Activated CD4-positive, alpha-beta T cell treated with anti-CD3 and anti-CD28 coated beads for 24 hours (primary cell): Measurements from ENCODE around the gene LMOD3.

Experiments
- DNase-seq, 2 donors: peaks; one replicate each; pipeline ENCODE4 v3.0.0-alpha.2; 2020; ENCODE audit warnings: low read depth in 2 of 2

LMOD3 gene

GRCh38 chr3:69121950-69122349, 445 bp downstream of the LMOD3 start:
- DNase-seq = no peak

GRCh38 chr3:69121513-69121912, 882 bp downstream of the LMOD3 start:
- no peak for DNase-seq

GRCh38 chr3:69120879-69121464, 1.4 kb downstream of the LMOD3 start:
- DNase-seq = peak; percentile 72 to 81

GRCh38 chr3:69119681-69120080, 2.7 kb downstream of the LMOD3 start:
- DNase-seq = no peak

- no peak for DNase-seq
Observed at GRCh38 chr3:69119138-69119537, 3.3 kb downstream of the LMOD3 start.

- no peak for DNase-seq
Observed at GRCh38 chr3:69118555-69118954, 3.8 kb downstream of the LMOD3 start.

- DNase-seq = no peak
Observed at GRCh38 chr3:69116897-69117296, 5.5 kb downstream of the LMOD3 start.

GRCh38 chr3:69116162-69116561, 6.2 kb downstream of the LMOD3 start:
- no peak for DNase-seq

GRCh38 chr3:69115731-69116130, 6.7 kb downstream of the LMOD3 start:
- DNase-seq = no peak

GRCh38 chr3:69113536-69113935, 8.9 kb downstream of the LMOD3 start:
- no peak for DNase-seq

GRCh38 chr3:69110941-69111546, 11.4 kb downstream of the LMOD3 start:
- DNase-seq = no peak

- DNase-seq = no peak
Observed at GRCh38 chr3:69108811-69109210, 13.6 kb downstream of the LMOD3 start.

GRCh38 chr3:69107841-69108240, 14.6 kb downstream of the LMOD3 start:
- DNase-seq = no peak

GRCh38 chr3:69105320-69105719, 17.1 kb downstream of the LMOD3 start:
- no peak for DNase-seq

- DNase-seq = no peak
Observed at GRCh38 chr3:69104586-69104985, 17.8 kb downstream of the LMOD3 start.

GRCh38 chr3:69103123-69103522, 19.3 kb downstream of the LMOD3 start:
- DNase-seq = no peak

- DNase-seq = no peak
Observed at GRCh38 chr3:69102384-69102783, 20.0 kb downstream of the LMOD3 start.

- no peak for DNase-seq
Observed at GRCh38 chr3:69099576-69099975, 22.8 kb downstream of the LMOD3 start.

GRCh38 chr3:69097407-69098086, 24.8 kb downstream of the LMOD3 start:
- no peak for DNase-seq

- DNase-seq = no peak
Observed at GRCh38 chr3:69096299-69096698, 26.1 kb downstream of the LMOD3 start.

GRCh38 chr3:69095636-69096035, 26.8 kb downstream of the LMOD3 start:
- DNase-seq = no peak

- DNase-seq = no peak
Observed at GRCh38 chr3:69094467-69095205, 27.8 kb downstream of the LMOD3 start.
